COLO829 (cell line): ENCODE results near the gene MRPL58.
"Not testable (repeated sequence)": the region's sequence is repeated elsewhere in the genome, so short reads cannot be mapped to it uniquely, and the experiment has no call there.

ENCODE experiments used
- DNase-seq: peaks from one replicate; pipeline ENCODE4 v3.0.0; 2012; ENCODE audit warnings: low spot score

Gene MRPL58

DNA sequence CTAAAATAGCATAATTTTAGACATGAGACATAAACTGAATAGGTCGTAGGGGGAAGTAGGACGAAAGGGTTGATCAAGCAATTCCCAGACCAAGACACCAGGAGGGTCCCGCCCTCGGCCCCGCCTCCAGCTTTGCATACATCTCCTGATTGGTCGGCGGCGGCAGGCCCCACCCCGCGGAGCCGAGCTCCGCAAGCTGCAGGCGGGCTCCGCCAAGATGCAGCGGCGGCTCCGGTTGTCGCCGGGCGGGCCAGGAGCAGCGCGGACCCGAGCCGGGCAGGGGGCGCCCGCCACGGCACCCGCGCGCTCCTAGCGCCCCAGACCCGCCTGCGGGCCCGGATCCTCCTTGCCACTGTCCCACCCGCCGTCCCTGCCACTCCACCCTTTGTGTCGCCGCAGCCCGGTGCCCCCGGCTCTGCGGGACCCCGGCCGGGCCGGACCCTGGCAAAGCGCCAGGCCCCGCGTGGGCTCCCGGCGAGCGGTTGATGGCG lies 25.0 kb upstream of the MRPL58 start, which contains the start of gene CDR2L:
CDR2L (plus strand) TSS at position 215 of the 491 bp plus-strand sequence. CDS start 412 bp downstream, outside the sequence.
- DNase-seq = peak; percentile 87

DNA sequence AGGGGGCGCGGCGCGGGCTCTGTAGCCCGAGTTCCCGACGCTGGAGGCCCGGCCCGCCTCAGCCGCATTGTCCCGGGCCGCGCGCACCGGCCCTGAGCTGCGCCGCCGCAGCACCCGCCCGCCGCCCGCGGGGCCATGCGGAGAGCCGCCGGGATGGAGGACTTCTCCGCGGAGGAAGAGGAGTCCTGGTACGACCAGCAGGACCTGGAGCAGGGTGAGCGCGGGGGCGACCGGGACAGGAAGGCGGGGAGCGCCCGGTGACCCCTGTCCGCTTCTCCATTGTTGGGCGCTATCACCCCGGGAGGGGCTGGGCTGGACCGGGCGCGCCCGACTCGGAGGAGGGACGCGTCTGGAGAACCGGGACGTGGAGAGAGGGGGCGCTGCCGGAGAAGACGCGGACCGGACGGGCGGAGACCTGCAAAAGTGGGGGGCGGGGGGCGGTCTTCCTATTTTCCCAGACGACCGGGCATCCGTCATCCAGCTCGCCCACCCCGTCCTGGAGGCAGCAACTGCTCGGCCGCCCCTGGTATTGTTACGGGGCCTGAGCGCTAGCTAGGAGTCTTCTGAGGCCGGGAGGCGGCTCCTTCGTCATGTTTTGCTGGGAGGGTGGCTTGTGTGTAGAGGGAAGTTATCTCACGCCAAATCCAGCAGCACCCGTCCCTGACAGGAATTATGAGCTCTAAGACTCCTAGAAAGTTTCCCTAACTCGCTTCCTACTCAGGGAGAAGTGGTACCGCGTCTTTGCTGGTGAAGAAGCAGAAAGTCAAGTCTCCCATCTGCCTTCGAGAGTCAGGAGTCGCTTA lies 24.4 kb upstream of the MRPL58 start:
- DNase-seq = no peak

DNA sequence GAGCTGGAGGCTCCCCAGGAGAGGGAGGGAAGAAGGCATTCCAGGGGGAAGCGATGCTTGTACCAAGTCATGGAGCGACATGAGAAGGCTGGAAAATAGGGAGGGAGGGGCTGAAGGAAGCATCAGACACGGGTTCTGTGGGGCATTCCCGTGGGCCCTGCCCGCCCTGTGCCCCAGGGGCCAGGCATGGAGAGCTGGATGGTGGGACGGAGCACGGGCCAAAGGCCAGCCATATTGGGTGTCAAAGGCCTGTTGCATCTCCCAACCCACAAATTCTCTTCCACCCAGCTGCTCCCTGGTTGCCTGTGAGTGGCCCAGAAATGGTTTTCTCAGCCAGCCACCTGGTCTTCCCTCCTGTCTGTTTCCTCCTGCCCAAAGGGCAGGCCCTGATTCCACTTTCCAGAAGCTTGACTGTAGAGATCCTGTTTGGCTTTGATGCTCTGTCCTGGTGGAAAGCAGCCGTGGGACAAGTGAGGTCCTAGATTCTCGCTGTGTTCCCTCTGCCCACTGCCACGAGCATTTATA lies 21.8 kb upstream of the MRPL58 start:
- DNase-seq = no peak

DNA sequence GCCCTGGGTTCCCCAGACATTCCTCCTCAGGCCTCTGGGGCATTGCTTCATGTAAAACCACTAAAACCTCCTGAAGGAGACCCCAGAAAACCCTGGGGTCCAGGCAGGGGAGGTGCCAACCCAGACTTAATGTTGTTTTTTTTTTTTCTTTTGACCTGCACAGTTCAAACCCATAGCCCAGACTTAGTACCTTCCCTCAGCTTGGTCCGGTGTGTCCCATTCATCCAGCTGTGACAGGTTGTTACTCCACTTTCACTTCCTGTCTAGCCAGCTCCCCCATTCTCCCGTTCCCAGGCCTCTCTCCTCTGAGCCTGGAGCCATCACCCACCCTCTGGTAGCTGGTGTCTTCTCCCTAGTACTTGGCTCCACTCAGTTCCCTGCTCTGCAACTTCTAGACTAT lies 20.2 kb upstream of the MRPL58 start:
- no peak for DNase-seq

DNA sequence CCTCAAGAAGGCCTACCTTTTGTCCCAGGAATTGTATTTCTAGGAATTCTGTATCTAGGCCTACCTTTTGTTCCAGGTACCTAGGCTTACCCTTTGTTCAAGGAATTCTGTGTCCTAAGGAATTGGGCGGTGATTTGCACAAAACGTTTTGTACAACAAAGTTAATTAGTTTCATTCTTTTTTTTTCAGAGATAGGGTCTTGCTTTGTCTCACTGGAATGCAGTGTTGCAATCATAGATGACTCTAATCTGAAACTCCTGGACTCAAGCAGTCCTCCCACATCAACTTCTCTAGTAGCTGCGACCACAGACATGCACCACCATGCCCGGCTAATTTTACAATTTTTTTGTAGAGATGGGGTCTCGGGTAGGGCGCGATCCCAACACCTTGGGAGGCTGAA lies 18.0 kb upstream of the MRPL58 start:
- DNase-seq = no peak

DNA sequence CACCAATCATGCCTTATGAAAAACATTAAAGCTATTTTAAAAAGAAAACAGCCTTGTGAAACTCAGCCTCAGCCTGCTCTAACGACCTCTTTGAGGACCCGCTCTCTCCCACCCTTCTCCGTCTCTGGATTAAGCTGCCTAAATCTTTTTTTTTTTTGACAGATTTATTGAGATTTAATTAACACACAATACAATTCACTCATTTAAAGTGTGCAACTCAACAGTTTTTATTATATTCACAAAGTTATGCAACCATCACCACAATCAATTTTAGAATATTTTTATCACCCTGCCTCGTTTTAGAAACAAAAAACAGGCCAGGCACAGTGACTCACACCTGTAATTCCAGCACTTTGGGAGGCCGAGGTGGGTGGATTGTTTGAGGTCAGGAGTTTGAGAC lies 16.6 kb upstream of the MRPL58 start:
- DNase-seq = no peak

DNA sequence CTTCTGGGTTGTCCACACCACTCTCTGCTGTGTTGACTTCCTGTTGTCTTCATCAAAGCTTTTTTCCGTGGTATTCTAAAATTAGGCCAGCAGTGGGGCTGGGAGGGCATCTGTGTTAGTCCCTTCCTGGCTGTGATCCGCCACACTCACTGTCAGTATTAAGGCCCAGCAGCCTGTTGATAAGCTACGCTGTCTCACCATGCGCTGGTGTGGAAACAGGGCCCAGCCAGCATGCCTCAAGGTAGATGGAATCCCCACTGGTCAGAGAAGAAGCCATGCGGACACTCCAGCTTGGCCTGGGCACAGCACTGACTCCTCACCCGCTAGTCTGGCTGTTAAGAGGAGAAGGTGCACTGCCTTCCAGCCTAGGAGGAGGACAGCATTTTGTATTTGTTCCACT lies 13.7 kb upstream of the MRPL58 start:
- DNase-seq = no peak

DNA sequence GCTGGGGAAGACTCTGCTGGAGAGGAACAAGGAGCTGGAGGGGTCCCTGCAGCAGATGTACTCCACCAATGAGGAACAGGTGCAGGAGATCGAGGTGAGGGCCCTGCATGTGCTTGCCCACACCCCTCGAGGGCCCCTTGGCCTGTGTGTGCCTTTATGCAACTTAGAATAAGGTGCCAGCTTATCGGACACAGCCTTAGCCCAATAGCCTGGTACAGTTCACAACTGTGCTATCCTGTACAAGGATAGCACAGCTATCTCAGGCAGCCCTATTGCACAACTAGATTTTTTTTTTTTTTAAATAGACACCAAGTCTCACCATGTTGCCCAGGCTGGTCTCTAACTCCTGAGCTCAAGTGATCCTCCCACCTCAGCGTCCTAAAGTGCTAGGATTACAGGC lies 12.9 kb upstream of the MRPL58 start:
- DNase-seq = no peak

DNA sequence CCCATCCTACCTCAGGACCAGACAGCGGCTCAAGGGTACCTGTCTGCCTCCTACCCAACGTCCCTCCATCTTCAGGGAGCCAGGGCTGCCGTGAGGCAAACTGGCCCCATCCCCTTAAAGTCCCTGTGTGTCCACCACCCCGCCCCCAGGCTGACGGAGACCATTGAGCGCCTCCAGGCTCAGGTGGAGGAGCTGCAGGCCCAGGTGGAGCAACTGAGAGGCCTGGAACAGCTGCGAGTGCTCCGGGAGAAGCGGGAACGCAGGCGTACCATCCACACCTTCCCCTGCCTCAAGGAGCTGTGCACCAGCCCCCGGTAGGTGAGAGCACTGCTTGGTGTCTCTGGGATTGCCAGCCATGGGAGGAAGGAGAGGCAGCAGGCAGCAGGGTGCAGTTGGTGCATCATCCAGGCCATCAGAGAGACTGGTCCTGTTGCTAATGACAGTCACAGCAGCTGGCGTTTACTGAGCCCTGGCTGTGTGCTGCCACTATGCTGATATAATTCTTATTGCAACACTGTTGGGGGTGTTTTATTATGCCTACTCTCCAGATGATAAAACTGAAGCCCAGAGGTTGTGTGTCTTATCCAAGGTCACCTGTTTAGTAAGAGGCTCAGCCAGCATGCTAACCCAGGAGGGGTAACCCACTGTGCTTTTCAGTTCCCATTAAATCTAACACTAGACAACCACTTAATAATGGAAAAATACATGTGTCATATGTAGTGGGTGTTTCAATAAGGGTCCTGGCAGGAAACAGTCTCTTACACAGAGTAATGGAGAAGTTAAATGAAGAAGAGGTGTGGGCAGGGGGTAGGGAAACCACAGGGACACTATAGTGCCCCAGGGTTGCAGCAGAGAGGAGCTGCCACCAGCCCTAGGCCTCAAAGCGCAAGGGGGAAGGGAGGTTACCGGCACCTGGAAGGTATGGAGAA lies 10.3 kb upstream of the MRPL58 start:
- no peak for DNase-seq

DNA sequence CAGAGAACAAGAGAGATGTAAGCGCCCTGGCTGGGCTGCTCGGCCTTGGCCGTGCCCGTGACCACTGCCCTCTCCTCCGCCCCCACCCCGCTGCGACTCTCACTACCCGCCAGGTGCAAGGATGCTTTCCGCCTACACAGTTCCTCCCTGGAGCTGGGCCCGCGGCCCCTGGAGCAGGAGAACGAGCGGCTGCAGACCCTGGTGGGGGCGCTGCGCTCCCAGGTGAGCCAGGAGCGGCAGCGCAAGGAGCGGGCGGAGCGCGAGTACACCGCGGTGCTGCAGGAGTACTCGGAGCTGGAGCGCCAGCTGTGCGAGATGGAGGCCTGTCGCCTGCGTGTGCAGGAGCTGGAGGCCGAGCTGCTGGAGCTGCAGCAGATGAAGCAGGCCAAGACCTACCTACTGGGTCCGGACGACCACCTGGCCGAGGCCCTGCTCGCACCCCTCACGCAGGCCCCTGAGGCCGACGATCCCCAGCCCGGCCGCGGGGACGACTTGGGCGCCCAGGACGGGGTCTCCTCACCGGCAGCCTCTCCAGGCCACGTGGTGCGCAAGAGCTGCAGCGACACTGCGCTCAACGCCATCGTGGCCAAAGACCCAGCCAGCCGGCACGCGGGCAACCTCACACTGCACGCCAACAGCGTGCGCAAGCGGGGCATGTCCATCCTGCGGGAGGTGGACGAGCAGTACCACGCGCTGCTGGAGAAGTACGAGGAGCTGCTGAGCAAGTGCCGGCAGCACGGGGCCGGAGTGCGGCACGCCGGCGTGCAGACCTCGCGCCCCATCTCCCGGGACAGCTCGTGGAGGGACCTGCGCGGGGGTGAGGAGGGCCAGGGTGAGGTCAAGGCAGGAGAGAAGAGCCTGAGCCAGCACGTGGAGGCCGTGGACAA lies 9.2 kb upstream of the MRPL58 start:
- no peak for DNase-seq

DNA sequence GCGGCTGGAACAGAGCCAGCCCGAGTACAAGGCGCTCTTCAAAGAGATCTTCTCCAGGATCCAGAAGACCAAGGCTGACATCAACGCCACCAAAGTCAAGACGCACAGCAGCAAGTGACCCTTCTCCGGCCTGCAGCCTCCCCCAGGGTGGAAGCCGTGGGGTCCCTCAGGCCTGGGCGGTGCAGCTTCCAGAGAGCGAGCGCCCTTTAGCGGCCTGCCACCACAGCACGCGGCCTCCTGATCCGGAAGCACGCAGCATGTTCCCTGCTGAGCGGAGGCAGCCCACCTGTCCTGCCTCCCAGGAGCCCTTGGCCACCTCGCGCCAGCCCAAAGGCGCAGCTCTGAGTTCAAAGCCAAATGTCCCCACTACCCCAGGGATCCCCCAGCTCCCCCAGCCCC lies 8.5 kb upstream of the MRPL58 start:
- no peak for DNase-seq

DNA sequence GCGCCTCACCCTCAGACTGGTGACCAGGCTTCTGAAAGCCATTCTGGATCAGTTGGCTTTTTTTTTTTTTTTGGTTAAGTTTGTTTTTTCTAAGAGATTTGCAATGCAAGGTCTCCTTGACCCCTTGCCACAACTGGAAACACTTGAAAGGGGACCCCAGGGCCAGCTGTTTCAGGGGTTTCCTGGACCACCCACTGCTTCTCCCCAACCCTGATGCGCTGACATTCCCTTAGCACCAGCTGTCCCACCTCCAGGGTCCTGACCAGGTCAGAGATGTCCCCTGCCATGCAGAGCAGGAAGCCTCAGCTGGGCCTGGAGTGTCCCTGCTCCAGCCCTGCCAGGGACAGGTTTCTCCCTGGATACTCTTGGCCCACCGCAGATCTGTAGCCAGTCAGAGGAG lies 8.1 kb upstream of the MRPL58 start:
- DNase-seq = no peak

DNA sequence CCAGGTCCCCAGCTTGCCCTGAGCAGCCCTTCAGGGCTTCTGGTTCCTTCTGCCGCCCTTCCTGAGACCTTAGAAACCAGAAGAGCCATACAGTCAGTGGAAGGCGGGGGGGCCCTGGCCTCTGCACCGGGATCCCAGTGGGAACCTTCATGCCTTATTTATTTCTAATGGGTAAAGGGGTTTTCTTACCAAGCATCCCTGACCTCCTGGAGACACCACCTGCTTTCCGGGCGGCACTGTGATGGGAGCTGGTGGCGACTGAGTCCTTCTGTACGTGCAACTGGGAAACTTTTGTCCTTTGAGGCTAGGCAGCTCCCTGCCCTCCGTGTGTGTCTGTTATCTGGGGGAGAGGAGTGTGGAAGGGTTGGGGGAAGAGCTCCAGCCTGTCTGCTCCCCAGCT lies 7.2 kb upstream of the MRPL58 start:
- DNase-seq = no peak

DNA sequence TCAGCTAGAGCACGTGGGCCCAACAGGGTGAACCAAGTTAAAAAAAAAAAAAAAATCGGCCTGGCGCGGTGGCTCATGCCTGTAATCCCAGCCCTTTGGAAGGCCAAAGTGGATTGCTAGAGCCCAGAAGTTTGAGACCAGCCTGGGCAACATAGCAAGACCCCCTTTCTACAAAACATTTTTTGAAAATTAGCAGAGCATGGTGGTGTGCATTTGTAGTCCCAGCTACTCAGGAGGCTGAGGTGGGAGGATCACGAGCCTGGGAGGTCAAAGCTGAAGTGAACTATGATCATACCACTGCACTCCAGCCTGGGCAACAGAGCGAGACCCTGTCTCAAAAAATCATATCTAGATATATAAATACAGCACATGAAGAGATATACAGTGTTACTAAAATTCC lies 6.4 kb upstream of the MRPL58 start:
- DNase-seq = not testable (repeated sequence)

DNA sequence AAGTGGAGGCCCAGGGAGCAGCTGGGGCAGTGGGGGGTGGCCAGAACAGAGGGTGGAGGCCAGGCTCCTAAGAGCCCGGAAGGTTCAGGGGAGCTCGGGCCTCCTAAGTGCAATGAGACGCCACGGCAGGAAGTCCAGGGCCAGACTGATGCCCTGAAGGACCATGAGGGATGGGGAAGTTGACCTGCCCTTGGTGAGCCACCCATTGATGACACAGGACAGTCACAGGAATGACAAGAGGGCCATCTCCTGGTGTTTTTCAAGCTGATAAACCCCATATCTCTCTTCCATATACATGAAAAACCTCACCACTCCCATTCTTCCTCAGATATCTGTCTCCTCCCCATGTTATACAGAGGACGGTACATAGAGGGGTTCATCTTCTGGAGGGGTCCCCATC lies 5.8 kb upstream of the MRPL58 start:
- no peak for DNase-seq

DNA sequence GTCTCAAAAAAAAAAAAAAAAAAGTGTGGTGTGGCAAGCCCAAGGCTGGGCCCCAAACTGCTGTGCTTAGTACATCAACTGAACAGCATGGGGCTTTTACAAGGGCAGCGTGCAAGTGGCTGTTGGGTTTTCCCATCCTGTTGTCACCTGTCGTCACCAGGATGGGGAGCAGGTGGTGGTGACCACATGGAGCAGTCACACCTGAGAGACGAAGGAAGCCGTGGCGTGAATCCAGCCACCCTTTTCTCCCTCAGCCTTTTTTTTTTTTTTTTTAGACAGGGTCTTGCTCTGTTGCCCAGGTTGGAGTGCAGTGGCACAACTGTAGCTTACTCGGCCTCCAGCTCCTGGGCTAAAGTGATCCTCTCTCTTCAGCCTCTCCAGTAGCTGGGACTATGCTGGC lies 4.1 kb upstream of the MRPL58 start:
- DNase-seq = no peak

DNA sequence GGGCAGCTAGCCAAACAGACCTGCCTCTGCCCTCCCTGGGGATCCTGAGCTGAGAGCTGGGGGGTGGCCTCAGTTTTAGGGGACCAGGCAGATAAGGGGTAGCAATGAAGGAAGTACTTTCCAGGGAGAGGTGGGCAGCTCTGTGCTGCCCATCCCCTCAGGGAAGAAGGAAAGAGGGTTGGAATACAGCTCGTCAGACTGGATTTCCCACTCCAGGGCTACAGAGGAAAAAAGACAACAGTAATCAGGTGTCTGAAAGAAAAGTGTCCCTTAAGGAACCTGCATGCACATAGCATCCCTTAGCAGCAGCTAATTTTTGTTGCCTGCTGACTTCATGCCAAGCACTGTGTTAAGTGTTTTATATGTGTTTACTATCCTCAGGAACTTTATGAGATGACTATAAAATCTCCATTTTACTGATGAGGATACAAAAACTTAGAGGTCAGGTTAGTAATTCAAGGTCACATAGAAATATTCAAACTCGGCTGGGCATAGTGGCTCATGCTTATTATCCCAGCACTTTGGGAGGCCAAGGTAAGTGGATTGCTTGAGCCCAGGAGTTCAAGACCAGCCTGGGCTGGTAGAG lies 3.2 kb upstream of the MRPL58 start:
- no peak for DNase-seq

DNA sequence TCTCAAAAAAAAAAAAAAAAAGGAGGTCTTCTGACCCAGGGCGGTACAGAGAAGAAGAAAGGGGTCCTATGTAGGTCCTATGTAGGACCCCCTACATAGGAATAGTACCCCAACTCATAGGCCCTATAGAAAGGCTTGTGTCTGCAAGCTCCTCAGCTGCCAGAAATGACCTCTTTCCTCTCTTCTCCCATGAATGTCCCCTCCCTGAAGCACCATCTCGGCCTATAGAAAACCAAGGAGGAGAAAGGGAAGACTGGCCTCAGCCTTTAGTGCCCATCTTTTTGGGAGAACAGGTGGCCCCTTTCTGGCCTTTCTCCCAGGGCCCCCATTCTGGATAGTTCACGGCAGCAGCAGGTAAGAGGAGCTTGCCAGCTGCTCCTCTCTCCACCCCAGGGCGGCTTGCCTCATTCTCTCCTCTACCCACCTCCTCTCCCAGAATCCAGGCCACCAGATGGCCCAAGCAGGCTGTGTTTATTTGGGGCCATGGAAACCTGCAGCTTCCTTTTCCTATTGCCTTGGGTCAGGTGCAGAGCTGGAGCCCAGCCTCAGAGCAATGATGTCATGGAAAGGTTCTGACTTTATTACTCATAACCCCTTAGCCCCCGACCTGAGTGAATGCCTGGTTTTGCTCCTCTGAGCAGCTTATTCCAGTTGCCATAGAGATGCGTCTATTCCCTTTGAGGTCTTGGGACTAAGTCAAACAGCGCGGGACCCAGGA lies 1.6 kb upstream of the MRPL58 start:
- DNase-seq = no peak

DNA sequence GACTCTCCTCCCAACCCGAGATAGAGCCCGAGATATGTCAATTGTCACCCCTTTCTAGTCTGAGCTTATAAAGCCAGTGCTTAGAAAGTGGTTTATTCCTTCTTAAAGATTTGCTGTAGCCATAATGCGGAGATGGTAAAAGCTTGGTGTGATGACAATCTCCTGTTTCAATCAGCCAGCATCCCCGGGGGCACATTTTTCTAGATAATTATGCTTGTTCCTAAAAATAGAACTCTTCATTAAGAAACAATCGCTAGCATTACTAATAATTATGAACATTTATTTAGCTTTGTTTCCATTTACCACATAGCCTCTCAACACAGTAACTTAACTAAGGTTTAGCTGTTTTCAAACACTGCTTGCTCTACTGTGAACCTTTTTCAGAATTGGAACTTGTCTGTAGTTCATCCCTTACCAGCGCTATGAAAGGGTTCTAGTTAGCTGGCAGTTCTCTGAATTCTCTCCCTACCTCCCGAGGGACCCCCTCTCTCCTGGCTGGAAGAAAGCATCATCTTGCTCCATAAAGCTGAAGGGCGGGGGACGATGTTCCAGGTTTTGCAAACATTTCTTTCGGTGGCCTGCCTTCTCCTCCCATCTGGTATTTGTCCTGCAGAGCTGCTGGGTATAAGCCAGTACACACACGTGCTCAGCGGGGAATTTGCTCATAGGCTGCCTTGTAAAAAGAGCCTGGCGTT lies 922 bp upstream of the MRPL58 start:
- DNase-seq = peak; percentile 39

DNA sequence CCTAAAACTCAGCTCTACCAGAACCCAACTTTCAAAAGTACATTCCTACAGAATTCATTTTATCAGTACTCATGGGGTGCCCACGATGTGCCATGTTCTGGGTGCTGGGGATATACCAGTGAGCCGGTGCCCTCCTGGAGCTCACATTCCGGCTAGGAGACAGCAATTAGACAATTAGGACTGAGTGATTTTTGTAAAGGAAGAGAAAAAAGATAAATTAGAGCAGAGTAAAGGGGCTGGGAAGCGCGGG lies 449 bp upstream of the MRPL58 start:
- DNase-seq = no peak
